Measurements from ENCODE around the gene SMPD3.

DNA sequence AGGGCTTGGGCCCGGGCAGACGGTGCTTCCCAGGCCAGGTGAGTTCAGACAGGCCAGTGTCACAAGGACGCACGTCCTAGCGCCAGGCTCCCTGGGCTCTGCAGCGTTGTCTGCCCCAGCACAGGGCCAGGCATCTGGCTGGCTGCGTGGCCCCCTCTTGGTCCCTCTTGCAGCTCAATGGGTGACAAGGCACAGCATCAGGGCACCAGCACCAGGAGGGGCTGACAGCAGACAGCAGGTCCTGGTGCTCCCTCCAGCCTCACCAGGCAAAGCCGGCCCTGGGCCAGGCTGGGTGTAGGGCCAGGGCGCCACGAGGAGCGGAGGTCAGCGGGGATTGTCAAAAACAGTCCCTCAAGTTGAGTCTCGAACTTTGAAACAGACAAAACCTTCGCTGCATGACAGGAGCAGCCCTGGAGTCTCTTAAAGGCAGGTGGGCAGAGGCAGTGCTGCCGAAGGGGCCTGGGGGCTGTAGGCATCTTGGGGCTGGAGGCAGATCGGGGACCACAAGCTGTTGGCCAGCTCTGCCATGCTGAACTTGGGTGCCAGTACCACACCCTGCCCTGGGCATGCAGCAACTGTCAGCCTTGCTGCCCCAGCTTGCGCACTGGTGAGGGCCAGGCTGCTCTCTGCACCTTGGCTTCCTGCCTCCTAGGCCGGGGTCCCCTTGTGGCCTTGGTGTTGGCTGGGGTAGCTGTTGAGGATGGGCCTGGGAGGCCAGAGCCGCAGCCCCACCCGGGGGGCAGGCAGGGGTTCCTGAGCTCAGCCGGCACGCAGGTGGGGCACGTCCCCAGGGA lies 88.7 kb downstream of the SMPD3 start:
- TF ChIP-seq, protein P1, sequence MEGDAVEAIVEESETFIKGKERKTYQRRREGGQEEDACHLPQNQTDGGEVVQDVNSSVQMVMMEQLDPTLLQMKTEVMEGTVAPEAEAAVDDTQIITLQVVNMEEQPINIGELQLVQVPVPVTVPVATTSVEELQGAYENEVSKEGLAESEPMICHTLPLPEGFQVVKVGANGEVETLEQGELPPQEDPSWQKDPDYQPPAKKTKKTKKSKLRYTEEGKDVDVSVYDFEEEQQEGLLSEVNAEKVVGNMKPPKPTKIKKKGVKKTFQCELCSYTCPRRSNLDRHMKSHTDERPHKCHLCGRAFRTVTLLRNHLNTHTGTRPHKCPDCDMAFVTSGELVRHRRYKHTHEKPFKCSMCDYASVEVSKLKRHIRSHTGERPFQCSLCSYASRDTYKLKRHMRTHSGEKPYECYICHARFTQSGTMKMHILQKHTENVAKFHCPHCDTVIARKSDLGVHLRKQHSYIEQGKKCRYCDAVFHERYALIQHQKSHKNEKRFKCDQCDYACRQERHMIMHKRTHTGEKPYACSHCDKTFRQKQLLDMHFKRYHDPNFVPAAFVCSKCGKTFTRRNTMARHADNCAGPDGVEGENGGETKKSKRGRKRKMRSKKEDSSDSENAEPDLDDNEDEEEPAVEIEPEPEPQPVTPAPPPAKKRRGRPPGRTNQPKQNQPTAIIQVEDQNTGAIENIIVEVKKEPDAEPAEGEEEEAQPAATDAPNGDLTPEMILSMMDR (IDR thresholded peaks at IDR 0.05; ENCODE audit: poor library complexity), result no peak
- TF ChIP-seq EZH2 (IDR thresholded peaks at IDR 0.05; ENCODE audit: borderline replicate concordance), result no peak
